Fibroblast of pulmonary artery (primary cell): ENCODE measurements around the gene NINJ2.

Experiments
- DNase-seq: peaks from one replicate; pipeline ENCODE4 v3.0.0-alpha.2; 2010; ENCODE audit warnings: low read depth
- H3K4me3 ChIP-seq: replicated peaks from 2 replicates; pipeline ENCODE4 v1.5.1; 2011; ENCODE audit warnings: low read depth, mild to moderate bottlenecking, control low read depth, low read length, moderate library complexity
- TF ChIP-seq, protein P1 (sequence below): IDR thresholded peaks from 2 replicates; pipeline ENCODE4 v1.5.1; 2011; ENCODE audit warnings: mild to moderate bottlenecking, control low read depth, low read length, inconsistent platforms; ENCODE audit errors: missing control alignments

NINJ2 gene

DNA sequence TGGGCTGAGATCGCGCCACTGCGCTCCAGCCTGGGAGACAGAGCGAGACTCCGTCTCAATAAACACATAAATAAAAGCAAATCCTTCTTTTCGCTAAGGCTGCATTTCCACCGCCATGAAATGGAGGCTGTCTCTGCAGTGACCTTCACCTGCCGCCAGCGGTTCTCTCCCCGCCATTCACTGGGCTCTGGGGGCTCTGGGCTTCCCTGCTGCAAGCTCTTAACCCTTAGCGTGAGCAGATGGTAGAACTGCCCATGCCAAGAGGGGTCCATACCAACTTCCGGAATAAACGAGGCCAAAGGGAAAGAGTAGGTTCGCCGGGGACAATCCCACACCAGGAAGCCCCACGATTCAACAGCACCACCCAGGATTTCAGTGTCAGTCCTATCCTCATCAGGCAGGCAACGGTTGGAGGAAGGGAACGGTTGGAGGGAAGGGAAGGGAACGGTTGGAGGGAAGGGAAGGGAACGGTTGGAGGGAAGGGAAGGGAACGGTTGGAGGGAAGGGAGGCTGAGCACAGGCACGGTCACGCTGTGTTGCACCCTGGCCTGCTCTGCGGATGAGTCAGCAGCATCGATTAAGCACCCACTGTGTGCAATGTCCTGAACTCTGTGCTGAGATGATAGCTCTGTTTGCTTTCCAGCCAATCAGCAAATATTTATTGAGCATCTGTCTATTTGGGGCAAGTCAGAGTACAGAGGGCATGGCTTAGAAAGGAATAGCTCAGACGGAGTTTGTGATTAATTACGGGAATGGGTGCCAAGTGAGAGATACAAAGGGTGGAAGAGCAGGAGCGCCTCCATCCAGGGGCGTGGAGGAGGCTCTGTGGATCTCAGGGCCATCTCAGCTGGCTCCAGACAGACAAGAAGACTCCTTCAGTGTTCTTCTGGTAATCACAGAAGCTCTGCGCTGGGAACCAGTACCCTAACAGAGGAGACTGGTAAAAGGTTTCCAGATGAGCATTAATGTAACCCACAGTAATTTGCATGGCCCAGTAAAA, 77.9 kb downstream of the NINJ2 start:
- TF ChIP-seq, protein P1, sequence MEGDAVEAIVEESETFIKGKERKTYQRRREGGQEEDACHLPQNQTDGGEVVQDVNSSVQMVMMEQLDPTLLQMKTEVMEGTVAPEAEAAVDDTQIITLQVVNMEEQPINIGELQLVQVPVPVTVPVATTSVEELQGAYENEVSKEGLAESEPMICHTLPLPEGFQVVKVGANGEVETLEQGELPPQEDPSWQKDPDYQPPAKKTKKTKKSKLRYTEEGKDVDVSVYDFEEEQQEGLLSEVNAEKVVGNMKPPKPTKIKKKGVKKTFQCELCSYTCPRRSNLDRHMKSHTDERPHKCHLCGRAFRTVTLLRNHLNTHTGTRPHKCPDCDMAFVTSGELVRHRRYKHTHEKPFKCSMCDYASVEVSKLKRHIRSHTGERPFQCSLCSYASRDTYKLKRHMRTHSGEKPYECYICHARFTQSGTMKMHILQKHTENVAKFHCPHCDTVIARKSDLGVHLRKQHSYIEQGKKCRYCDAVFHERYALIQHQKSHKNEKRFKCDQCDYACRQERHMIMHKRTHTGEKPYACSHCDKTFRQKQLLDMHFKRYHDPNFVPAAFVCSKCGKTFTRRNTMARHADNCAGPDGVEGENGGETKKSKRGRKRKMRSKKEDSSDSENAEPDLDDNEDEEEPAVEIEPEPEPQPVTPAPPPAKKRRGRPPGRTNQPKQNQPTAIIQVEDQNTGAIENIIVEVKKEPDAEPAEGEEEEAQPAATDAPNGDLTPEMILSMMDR = no peak
- H3K4me3 ChIP-seq = no peak overlapping the region
- DNase-seq = no peak

DNA sequence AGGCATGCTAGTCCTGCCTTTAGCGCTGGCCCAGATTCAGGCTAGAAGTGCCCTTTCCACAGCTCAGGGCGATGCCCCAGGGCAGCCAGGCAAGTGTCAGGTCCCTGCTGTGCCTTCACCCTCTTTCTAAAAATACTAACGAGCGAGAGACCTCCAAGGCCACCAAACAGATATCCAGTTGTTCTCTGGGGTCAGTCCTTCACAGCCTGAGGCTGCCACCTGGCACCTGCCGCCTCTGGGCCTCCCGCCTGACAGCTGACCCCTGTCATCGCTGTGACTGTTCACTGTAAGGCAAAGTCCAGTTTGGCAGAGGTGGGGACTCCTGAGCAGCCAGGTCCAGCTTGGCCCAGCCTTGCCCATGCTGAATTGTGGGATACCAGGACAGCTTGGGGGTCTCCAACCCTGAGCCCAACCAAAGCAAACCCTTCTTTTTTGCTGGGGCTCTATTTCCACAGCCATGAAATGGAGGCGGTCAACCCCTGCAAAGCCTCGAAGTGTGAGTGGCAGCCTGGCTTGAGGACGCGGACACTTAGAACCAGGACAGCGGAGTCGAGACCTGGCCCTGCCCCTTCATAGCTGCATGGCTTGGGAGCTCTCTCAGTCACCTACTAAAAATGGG, 79.9 kb downstream of the NINJ2 start:
- H3K4me3 ChIP-seq = no peak overlapping the region
- TF ChIP-seq, protein P1 = no peak
- no peak for DNase-seq

GRCh38 chr12:581746-582145, 81.5 kb downstream of the NINJ2 start:
- TF ChIP-seq, protein P1 = no peak
- DNase-seq = no peak
- no peak overlapping the region for H3K4me3 ChIP-seq

DNA sequence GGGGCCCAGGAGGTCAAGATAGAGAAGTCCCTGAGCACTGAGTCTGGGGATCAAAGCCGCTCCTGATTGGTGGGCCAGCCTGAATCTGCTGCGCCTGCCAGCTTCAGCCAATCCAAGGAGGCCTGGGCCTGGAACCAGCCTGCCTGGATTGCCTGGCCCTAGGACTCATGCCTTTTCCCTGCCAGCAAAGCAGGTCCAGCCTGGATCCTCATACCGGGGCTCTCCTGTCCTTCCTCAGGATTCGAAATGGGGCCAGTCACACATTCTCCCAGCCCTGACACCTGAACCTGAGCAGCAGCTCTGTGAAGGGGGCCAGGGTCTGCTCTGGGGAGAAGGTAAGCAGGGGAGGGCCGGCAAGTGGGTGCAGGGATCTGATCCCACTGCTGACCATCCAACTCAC, 81.9 kb downstream of the NINJ2 start:
- no peak overlapping the region for H3K4me3 ChIP-seq
- TF ChIP-seq, protein P1 = no peak
- DNase-seq = no peak

DNA sequence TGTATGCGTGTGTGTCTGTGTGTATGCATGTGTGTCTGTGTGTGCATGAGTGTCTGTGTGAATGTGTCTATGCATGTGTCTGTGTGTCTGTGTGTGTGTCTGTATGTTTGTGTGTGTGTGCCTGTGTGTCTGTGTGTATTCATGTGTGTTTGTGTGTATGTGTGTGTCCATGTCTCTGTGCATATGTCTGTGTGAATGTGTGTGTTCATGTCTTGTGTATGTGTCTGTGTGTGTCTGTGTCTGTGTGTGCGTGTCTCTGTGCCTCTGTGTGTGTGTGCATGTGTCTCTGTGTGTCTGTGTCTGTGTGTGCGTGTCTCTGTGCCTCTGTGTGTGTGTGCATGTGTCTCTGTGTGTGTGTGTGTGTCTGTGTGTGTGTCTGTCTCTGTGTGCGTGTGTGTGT, 82.4 kb downstream of the NINJ2 start:
- TF ChIP-seq, protein P1 = no peak
- no peak overlapping the region for H3K4me3 ChIP-seq
- DNase-seq = no peak

DNA sequence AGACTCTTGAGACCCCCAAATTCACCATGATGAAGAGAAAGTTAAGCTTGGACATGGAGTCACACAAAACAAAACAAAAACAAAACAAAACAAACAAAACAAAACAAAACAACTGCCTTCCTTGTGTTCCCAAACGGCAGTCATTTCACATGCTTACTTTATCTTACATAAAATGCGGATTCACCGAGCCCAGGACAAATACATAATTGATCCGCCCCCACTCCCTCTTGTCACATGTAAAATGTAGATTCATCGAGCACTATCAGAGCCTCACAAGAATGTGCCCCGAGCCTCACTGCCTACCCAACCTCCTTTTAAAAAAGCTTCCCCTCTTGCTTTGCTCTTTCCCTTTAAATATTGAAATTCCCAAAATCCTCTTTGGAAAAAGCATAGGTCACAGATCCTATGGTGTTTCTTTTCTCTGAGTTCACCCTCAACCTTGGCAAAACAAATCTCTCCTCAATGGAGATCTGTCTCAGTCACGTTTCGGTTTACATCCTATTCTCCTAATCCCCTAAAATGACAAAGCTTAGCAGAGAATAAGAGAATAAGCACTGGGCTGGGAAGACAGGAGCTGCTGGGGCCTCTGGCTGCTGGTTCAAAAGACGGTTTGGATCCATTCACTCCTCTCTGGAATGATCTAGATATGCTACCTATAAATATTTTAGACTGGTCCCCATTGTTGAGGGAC, 83.7 kb downstream of the NINJ2 start:
- TF ChIP-seq, protein P1 = no peak
- DNase-seq = no peak
- no peak overlapping the region for H3K4me3 ChIP-seq
